Measurements from ENCODE around the gene CSNK1G1.

Gene CSNK1G1

DNA sequence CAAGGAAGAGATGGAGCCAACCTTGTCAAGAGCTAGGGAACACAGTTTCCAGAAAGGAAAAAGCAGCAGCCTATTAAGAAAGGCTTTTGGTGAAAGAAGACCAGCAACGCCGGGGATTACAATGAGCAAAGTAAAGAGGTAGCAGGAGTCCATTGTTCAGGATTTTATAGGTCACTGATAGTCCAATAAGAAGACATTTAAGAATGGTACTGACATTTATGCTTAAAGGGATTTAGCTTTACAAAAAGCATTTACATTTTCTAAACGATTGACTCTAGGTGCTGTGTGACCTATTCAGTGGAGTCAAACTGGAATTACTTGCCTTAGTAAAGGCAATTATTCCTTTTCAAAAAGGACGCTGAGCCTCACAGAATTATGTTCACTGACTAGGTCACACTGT, 40.8 kb downstream of the CSNK1G1 start:
- TF ChIP-seq, protein P1, sequence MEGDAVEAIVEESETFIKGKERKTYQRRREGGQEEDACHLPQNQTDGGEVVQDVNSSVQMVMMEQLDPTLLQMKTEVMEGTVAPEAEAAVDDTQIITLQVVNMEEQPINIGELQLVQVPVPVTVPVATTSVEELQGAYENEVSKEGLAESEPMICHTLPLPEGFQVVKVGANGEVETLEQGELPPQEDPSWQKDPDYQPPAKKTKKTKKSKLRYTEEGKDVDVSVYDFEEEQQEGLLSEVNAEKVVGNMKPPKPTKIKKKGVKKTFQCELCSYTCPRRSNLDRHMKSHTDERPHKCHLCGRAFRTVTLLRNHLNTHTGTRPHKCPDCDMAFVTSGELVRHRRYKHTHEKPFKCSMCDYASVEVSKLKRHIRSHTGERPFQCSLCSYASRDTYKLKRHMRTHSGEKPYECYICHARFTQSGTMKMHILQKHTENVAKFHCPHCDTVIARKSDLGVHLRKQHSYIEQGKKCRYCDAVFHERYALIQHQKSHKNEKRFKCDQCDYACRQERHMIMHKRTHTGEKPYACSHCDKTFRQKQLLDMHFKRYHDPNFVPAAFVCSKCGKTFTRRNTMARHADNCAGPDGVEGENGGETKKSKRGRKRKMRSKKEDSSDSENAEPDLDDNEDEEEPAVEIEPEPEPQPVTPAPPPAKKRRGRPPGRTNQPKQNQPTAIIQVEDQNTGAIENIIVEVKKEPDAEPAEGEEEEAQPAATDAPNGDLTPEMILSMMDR (conservative IDR thresholded peaks at IDR 0.05; ENCODE audit: control insufficient read depth, insufficient read depth, low read depth, low read length), result no peak
- no peak for DNase-seq (ENCODE audit: low read depth)
- H3K4me3 ChIP-seq (ENCODE audit: control insufficient read depth, low read depth, low read length), result no peak overlapping the region

DNA sequence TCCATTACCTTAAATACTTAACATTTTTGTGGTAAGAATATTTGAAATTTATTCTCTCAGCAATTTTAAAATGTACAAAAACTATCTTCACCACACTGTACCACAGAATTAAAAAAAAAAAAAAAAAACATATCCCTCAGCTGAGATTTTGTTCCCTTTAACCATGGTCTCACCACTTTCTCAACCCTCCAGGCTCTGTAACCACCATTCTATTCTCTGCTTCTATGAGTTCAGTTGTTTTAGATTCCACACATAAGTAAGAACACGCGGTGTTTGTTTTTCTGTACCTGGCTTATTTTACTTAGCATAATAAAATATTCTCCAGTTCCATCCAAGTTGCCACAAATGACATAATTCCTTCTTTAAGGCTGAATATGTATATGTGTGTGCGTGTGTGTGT, 41.5 kb downstream of the CSNK1G1 start:
- TF ChIP-seq, protein P1 (conservative IDR thresholded peaks at IDR 0.05; ENCODE audit: control insufficient read depth, insufficient read depth, low read depth, low read length), result no peak
- no peak overlapping the region for H3K4me3 ChIP-seq (ENCODE audit: control insufficient read depth, low read depth, low read length)
- no peak for DNase-seq (ENCODE audit: low read depth)

DNA sequence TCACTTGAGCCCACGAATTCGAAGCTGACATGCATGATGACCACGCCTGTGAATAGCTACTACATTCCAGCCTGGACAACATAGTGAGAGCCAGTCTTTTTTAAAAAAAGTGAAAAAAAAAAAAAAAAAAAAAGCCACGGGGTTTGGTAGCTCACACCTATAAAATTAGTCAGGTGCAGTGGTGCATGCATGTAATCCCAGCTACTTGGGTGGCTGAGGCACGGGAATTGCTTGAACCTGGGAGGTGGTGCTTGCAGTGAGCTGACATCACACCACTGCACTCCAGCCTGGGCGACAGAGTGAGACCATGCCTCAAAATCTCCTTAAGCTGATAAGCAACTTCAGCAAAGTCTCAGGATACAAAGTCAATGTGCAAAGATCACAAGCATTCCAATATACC, 44.4 kb downstream of the CSNK1G1 start:
- H3K4me3 ChIP-seq (ENCODE audit: control insufficient read depth, low read depth, low read length), result no peak overlapping the region
- TF ChIP-seq, protein P1 (conservative IDR thresholded peaks at IDR 0.05; ENCODE audit: control insufficient read depth, insufficient read depth, low read depth, low read length), result no peak
- no peak for DNase-seq (ENCODE audit: low read depth)

DNA sequence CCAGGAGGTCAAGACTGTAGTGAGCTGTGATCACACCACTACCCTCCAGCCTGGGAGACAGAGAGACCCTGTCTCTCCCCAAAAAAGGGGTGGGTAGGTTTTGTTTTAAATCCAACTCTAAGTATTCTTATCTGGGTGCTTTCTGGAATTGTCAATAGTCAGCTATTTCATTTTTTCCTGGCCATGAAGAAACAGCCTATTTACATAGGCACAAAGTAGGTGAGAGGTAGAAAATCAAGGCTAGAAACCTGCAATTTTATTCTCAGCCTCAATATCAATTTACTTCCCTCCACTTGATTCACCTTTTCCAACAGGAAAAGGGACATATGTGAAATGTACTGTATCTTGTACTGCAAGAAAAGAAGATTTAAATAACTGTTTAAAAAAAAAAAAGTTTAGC, 45.9 kb downstream of the CSNK1G1 start:
- no peak overlapping the region for H3K4me3 ChIP-seq (ENCODE audit: control insufficient read depth, low read depth, low read length)
- DNase-seq (ENCODE audit: low read depth), result no peak
- TF ChIP-seq, protein P1 (conservative IDR thresholded peaks at IDR 0.05; ENCODE audit: control insufficient read depth, insufficient read depth, low read depth, low read length), result no peak

DNA sequence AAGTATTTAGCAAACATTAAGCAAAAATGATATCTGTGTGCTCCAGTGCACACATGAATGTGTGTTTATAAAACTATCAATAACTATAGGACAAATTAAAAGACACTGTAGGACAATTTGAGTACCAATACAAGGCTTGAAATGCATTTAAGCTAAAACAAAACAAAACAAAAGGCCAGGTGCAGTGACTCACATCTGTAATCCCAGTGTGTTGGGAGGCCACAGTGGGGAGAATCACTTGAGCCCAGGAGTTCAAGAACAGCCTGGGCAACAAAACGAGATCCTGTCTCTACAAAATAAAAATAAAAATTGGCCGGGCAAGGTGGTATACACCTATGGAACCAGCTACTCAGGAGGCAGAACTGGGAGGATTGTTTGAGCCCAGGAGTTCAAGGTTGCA, 50.7 kb downstream of the CSNK1G1 start:
- no peak overlapping the region for H3K4me3 ChIP-seq (ENCODE audit: control insufficient read depth, low read depth, low read length)
- TF ChIP-seq, protein P1 (conservative IDR thresholded peaks at IDR 0.05; ENCODE audit: control insufficient read depth, insufficient read depth, low read depth, low read length), result no peak
- DNase-seq (ENCODE audit: low read depth), result peak; percentile 18

DNA sequence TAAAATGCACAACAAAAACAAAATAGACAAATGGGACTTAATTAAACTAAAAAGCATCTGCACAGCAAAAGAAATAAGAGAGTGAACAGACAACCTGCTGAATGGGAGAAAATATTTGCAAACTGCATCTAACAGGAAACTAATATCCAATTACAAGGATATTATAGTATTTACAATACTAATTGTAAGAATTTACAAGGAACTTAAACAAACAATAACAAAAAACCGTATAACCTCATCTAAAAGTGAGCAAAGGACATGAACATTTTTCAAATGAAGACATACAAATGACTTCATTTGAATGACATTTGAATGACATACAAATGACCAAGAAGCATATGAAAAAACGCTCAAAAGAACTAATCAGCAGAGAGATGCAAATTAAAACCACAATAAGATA, 66.4 kb downstream of the CSNK1G1 start:
- DNase-seq (ENCODE audit: low read depth), result no peak
- H3K4me3 ChIP-seq (ENCODE audit: control insufficient read depth, low read depth, low read length), result no peak overlapping the region
- TF ChIP-seq, protein P1 (conservative IDR thresholded peaks at IDR 0.05; ENCODE audit: control insufficient read depth, insufficient read depth, low read depth, low read length), result no peak

DNA sequence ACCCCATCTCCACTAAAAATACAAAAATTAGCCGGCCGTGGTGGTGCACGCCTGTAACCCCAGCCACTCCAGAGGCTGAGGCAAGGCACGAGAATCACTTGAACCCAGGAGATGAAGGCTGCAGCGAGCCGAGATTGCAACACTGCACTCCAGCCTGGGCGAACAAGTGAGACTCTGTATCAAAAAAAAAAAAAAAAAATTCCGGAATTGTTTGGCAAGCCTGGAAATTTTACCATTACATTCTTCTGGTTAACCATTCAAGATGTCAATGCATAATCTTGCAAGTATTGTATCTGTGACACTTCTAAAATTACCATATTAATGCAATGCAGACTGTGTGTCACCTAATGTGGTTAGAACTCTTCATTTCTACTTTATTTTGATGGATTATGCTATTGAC, 67.0 kb downstream of the CSNK1G1 start:
- no peak overlapping the region for H3K4me3 ChIP-seq (ENCODE audit: control insufficient read depth, low read depth, low read length)
- TF ChIP-seq, protein P1 (conservative IDR thresholded peaks at IDR 0.05; ENCODE audit: control insufficient read depth, insufficient read depth, low read depth, low read length), result no peak
- DNase-seq (ENCODE audit: low read depth), result peak; percentile 13
